Measurements from ENCODE around the gene SLC38A3.

SLC38A3 gene

DNA sequence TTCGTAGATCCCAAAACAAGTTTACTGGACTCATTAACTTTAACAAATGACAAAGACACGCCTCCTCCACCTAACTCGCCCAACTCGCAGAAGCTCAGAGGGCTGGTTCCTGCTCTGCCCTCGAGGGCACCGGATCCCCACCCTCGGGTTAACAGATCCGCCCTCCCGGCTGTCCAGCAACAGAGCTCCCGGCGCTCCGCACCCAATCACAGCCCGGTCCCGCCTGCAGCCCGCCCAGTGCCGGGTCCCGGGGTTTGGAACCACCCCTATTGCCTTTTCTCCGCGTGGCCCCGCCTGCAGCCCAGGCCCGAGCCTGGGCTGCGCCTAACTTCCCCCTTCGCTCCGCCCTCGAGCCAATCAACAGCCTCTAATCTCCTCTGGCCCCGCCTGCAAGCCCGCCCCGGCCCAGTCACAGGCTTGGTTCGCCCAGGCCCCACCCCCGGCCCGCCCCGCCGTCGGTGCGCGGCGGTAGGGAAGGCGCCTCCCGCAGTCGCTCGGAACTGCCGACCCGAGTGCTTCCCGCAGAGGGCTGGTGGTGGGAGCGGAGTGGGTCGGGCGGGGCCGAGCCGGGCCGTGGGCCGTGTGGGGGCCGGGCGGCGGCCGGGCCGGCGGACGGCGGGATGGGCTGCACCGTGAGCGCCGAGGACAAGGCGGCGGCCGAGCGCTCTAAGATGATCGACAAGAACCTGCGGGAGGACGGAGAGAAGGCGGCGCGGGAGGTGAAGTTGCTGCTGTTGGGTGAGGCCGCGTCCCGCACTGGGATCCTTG, 30.8 kb downstream of the SLC38A3 start, which contains the start of gene GNAI2:
GNAI2 (plus strand) TSS at position 489 of the 768 bp plus-strand sequence; CDS start at position 621, 132 bp downstream.
- DNase-seq, result peak; percentile 99

GRCh38 chr3:50236484-50237132, 31.5 kb downstream of the SLC38A3 start:
- no peak overlapping the region for H2BK15ac ChIP-seq (replicated peaks; ENCODE audit: low read depth)
- peak overlapping the region; percentile 60 for H3K18ac ChIP-seq (ENCODE audit: low read length)
- peak overlapping the region; percentile 96 for H3K4me3 ChIP-seq (ENCODE audit: low read length)
- peaks cover 49% of the 10 kb centered on the region for H3K79me2 ChIP-seq (ENCODE audit: control insufficient read depth, insufficient read depth, low read length)
- peaks cover 24% of the 10 kb centered on the region for H3K79me1 ChIP-seq (ENCODE audit: low read length)
- H3K27ac ChIP-seq (ENCODE audit: low read depth, low read length), result peak overlapping the region; percentile 35
- H3K9ac ChIP-seq (ENCODE audit: low read length), result peak overlapping the region; percentile 98
- H4K8ac ChIP-seq (ENCODE audit: low read depth, low read length), result no peak overlapping the region
- no CpG with 5 or more reads among the region's 13 CpGs for WGBS (ENCODE audit: extremely low coverage, insufficient coverage, low lambda C conversion rate)
- H3K4ac ChIP-seq (ENCODE audit: low read depth, low read length), result peak overlapping the region; percentile 20
- H3K36me3 ChIP-seq (ENCODE audit: control insufficient read depth, insufficient read depth, low read length), result no peaks in the 10 kb centered on the region
- no peaks in the 10 kb centered on the region for H3K27me3 ChIP-seq (ENCODE audit: insufficient read depth, low read length, poor library complexity)
- DNase-seq, result no peak
- H3K4me2 ChIP-seq (ENCODE audit: low read length), result peak overlapping the region; percentile 98
- peak overlapping the region; percentile 98 for H3K56ac ChIP-seq (ENCODE audit: low read length)
- no peak overlapping the region for H2BK120ac ChIP-seq (ENCODE audit: low read depth, low read length)
- H3K4me1 ChIP-seq (ENCODE audit: control insufficient read depth, low read depth, low read length), result peaks cover 23% of the 10 kb centered on the region
- no peak overlapping the region for H2AK5ac ChIP-seq (ENCODE audit: low read length)
- H4K5ac ChIP-seq (ENCODE audit: low read length), result no peak overlapping the region
- H3K23ac ChIP-seq (ENCODE audit: low read length), result peak overlapping the region; percentile 71
- H2BK5ac ChIP-seq (ENCODE audit: low read length), result peak overlapping the region; percentile 34

More for the DNA sequence above, 30.8 kb downstream of the SLC38A3 start, which contains the start of gene GNAI2:
- Histone ChIP-seq H3K4me2 (ENCODE audit: low read length) (peak within 1 kb of the TSS; percentile 98), H2BK5ac (ENCODE audit: low read length) (peak within 1 kb of the TSS; percentile 34), H3K56ac (ENCODE audit: low read length) (peak within 1 kb of the TSS; percentile 98), H2BK120ac (ENCODE audit: low read depth, low read length) (no peak within 1 kb of the TSS), H4K5ac (ENCODE audit: low read length) (no peak within 1 kb of the TSS), H3K79me2 (ENCODE audit: control insufficient read depth, insufficient read depth, low read length) (peaks cover 42% of the 10 kb centered on the region), H3K36me3 (ENCODE audit: control insufficient read depth, insufficient read depth, low read length) (no peaks in the 10 kb centered on the region), H3K79me1 (ENCODE audit: low read length) (peaks cover 21% of the 10 kb centered on the region), H4K8ac (ENCODE audit: low read depth, low read length) (no peak within 1 kb of the TSS), H3K4me3 (ENCODE audit: low read length) (peak within 1 kb of the TSS; percentile 96), H3K27me3 (ENCODE audit: insufficient read depth, low read length, poor library complexity) (no peaks in the 10 kb centered on the region), H3K4ac (ENCODE audit: low read depth, low read length) (peak within 1 kb of the TSS; percentile 20), H2BK15ac (replicated peaks; ENCODE audit: low read depth) (no peak within 1 kb of the TSS), H2AK5ac (ENCODE audit: low read length) (no peak within 1 kb of the TSS), H3K27ac (ENCODE audit: low read depth, low read length) (peak within 1 kb of the TSS; percentile 35), H3K9ac (ENCODE audit: low read length) (peak within 1 kb of the TSS; percentile 98), H3K23ac (ENCODE audit: low read length) (peak within 1 kb of the TSS; percentile 71), H3K18ac (ENCODE audit: low read length) (peak within 1 kb of the TSS; percentile 60), H3K4me1 (ENCODE audit: control insufficient read depth, low read depth, low read length) (peaks cover 18% of the 10 kb centered on the region)
- WGBS (ENCODE audit: extremely low coverage, insufficient coverage, low lambda C conversion rate), result no CpG with 5 or more reads among the region's 75 CpGs

DNA sequence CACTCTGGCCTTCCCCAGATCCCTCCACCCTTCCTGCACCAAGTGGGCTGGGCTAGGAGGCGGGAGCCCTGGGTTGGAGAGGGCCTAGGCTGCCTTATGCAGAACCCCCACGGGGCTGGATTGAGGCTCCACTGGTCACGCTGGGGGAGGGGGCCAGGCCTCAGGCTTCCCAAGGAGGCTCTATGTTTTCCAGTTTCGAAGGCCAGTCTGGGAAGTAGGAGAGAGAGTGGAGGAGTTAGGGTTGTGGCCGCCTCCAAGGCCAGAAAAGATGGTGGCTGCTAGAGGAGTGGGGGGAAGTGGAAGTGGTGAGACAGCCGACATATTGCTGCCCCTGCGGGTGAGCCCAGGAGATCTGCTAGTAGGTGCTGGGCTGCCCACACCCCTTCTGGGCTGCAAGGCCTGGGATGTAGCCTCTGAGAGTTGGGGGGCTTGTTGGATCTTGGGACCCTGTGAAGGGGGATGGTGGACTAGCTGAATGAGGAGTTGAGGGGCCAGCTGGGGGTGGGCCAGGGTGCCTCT, 32.1 kb downstream of the SLC38A3 start:
- peak overlapping the region; percentile 96 for H3K4me3 ChIP-seq (ENCODE audit: low read length)
- peak overlapping the region; percentile 98 for H3K56ac ChIP-seq (ENCODE audit: low read length)
- H3K27me3 ChIP-seq (ENCODE audit: insufficient read depth, low read length, poor library complexity), result no peaks in the 10 kb centered on the region
- H3K4me2 ChIP-seq (ENCODE audit: low read length), result peak overlapping the region; percentile 98
- H3K79me2 ChIP-seq (ENCODE audit: control insufficient read depth, insufficient read depth, low read length), result peaks cover 54% of the 10 kb centered on the region
- H4K8ac ChIP-seq (ENCODE audit: low read depth, low read length), result no peak overlapping the region
- H4K5ac ChIP-seq (ENCODE audit: low read length), result no peak overlapping the region
- H3K79me1 ChIP-seq (ENCODE audit: low read length), result peaks cover 30% of the 10 kb centered on the region
- WGBS (ENCODE audit: extremely low coverage, insufficient coverage, low lambda C conversion rate), result no CpG with 5 or more reads among the region's 7 CpGs
- peak overlapping the region; percentile 60 for H3K27ac ChIP-seq (ENCODE audit: low read depth, low read length)
- H3K4me1 ChIP-seq (ENCODE audit: control insufficient read depth, low read depth, low read length), result peaks cover 29% of the 10 kb centered on the region
- no peaks in the 10 kb centered on the region for H3K36me3 ChIP-seq (ENCODE audit: control insufficient read depth, insufficient read depth, low read length)
- H2BK120ac ChIP-seq (ENCODE audit: low read depth, low read length), result peak overlapping the region; percentile 10
- peak overlapping the region; percentile 61 for H2AK5ac ChIP-seq (ENCODE audit: low read length)
- H3K4ac ChIP-seq (ENCODE audit: low read depth, low read length), result peak overlapping the region; percentile 57
- H3K18ac ChIP-seq (ENCODE audit: low read length), result peak overlapping the region; percentile 60
- H2BK15ac ChIP-seq (replicated peaks; ENCODE audit: low read depth), result no peak overlapping the region
- peak; percentile 69 for DNase-seq
- peak overlapping the region; percentile 56 for H3K23ac ChIP-seq (ENCODE audit: low read length)
- H3K9ac ChIP-seq (ENCODE audit: low read length), result peak overlapping the region; percentile 98
- H2BK5ac ChIP-seq (ENCODE audit: low read length), result peak overlapping the region; percentile 88

- Histone ChIP-seq H4K5ac (ENCODE audit: low read length) (no peak overlapping the region), H4K8ac (ENCODE audit: low read depth, low read length) (no peak overlapping the region), H3K18ac (ENCODE audit: low read length) (peak overlapping the region; percentile 22), H3K4me2 (ENCODE audit: low read length) (peak overlapping the region; percentile 98), H3K4ac (ENCODE audit: low read depth, low read length) (peak overlapping the region; percentile 57), H3K4me1 (ENCODE audit: control insufficient read depth, low read depth, low read length) (peaks cover 35% of the 10 kb centered on the region), H3K23ac (ENCODE audit: low read length) (no peak overlapping the region), H3K36me3 (ENCODE audit: control insufficient read depth, insufficient read depth, low read length) (no peaks in the 10 kb centered on the region), H3K56ac (ENCODE audit: low read length) (peak overlapping the region; percentile 98), H3K9ac (ENCODE audit: low read length) (peak overlapping the region; percentile 98), H2BK5ac (ENCODE audit: low read length) (peak overlapping the region; percentile 88), H3K27me3 (ENCODE audit: insufficient read depth, low read length, poor library complexity) (no peaks in the 10 kb centered on the region), H3K79me1 (ENCODE audit: low read length) (peaks cover 33% of the 10 kb centered on the region), H3K27ac (ENCODE audit: low read depth, low read length) (peak overlapping the region; percentile 60), H2BK120ac (ENCODE audit: low read depth, low read length) (peak overlapping the region; percentile 10), H3K79me2 (ENCODE audit: control insufficient read depth, insufficient read depth, low read length) (peaks cover 62% of the 10 kb centered on the region), H2AK5ac (ENCODE audit: low read length) (peak overlapping the region; percentile 61), H3K4me3 (ENCODE audit: low read length) (peak overlapping the region; percentile 96), H2BK15ac (replicated peaks; ENCODE audit: low read depth) (no peak overlapping the region)
- WGBS (ENCODE audit: extremely low coverage, insufficient coverage, low lambda C conversion rate), result no CpG with 5 or more reads among the region's 31 CpGs
- peak; percentile 90 for DNase-seq
Measured at GRCh38 chr3:50237754-50238548, 32.9 kb downstream of the SLC38A3 start.

DNA sequence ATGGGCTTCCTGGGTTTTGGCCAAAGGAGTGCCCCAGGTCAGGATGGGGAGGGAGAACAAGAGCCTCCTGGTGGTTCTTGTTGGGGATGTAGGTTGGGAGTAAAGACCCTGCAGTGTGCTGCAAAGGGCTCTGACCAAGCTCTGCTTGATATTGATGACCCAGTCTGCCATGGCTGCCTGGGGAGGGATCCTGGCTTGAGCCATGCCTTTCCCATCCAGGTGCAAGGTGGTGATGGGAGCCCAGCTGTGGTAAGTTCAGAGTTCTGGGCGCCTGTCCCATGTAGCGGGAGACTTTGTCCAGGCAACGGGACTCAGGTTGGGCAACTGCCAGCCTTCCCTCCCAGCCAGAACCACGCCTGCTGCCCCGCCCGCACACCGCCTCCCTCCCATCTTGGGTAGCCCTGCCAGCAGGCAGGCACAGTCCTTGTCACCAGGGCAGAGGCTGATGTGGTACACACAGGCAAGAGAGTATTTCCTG, 33.5 kb downstream of the SLC38A3 start:
- Histone ChIP-seq H2BK5ac (ENCODE audit: low read length) (no peak overlapping the region), H3K79me2 (ENCODE audit: control insufficient read depth, insufficient read depth, low read length) (peaks cover 68% of the 10 kb centered on the region), H3K36me3 (ENCODE audit: control insufficient read depth, insufficient read depth, low read length) (no peaks in the 10 kb centered on the region), H3K4me1 (ENCODE audit: control insufficient read depth, low read depth, low read length) (peaks cover 39% of the 10 kb centered on the region), H4K8ac (ENCODE audit: low read depth, low read length) (no peak overlapping the region), H3K23ac (ENCODE audit: low read length) (no peak overlapping the region), H3K18ac (ENCODE audit: low read length) (peak overlapping the region; percentile 11), H2BK120ac (ENCODE audit: low read depth, low read length) (no peak overlapping the region), H3K27ac (ENCODE audit: low read depth, low read length) (no peak overlapping the region), H4K5ac (ENCODE audit: low read length) (no peak overlapping the region), H2AK5ac (ENCODE audit: low read length) (no peak overlapping the region), H3K56ac (ENCODE audit: low read length) (peak overlapping the region; percentile 98), H3K4me3 (ENCODE audit: low read length) (no peak overlapping the region), H3K27me3 (ENCODE audit: insufficient read depth, low read length, poor library complexity) (no peaks in the 10 kb centered on the region), H3K4ac (ENCODE audit: low read depth, low read length) (peak overlapping the region; percentile 57), H3K9ac (ENCODE audit: low read length) (peak overlapping the region; percentile 98), H3K4me2 (ENCODE audit: low read length) (no peak overlapping the region), H3K79me1 (ENCODE audit: low read length) (peaks cover 36% of the 10 kb centered on the region), H2BK15ac (replicated peaks; ENCODE audit: low read depth) (no peak overlapping the region)
- peak; percentile 57 for DNase-seq
- no CpG with 5 or more reads among the region's 7 CpGs for WGBS (ENCODE audit: extremely low coverage, insufficient coverage, low lambda C conversion rate)
